Panc1 (cell line): ENCODE measurements around the gene WDR4.

Experiments
- POLR2AphosphoS5 ChIP-seq: IDR thresholded peaks from 2 replicates; pipeline ENCODE4 v1.6.1; 2012; ENCODE audit warnings: mild to moderate bottlenecking, low read depth, low read length, moderate library complexity
- REST ChIP-seq, 2 experiments: IDR thresholded peaks; 2 replicates each; pipeline ENCODE4 v1.6.1; 2011 to 2012; ENCODE audit warnings: low read depth in 2 of 2, control low read depth in 1 of 2, low read length in 1 of 2, mild to moderate bottlenecking in 1 of 2, moderate library complexity in 1 of 2; ENCODE audit not compliant: insufficient read depth in 1 of 2
- SIN3A ChIP-seq: IDR thresholded peaks from 2 replicates; pipeline ENCODE4 v1.6.1; 2012; ENCODE audit warnings: low read depth, mild to moderate bottlenecking, low read length, moderate library complexity, borderline replicate concordance; ENCODE audit not compliant: insufficient read depth
- TCF7L2 ChIP-seq: IDR thresholded peaks from 2 replicates; pipeline ENCODE4 v1.6.1; 2011; ENCODE audit warnings: mild to moderate bottlenecking, low read depth, low read length, inconsistent platforms
- TF ChIP-seq, protein P1 (sequence below): fragments of 450-650 bp; IDR thresholded peaks from 2 replicates; pipeline ENCODE4 v1.5.1; 2017; ENCODE audit warnings: mild to moderate bottlenecking

DNA sequence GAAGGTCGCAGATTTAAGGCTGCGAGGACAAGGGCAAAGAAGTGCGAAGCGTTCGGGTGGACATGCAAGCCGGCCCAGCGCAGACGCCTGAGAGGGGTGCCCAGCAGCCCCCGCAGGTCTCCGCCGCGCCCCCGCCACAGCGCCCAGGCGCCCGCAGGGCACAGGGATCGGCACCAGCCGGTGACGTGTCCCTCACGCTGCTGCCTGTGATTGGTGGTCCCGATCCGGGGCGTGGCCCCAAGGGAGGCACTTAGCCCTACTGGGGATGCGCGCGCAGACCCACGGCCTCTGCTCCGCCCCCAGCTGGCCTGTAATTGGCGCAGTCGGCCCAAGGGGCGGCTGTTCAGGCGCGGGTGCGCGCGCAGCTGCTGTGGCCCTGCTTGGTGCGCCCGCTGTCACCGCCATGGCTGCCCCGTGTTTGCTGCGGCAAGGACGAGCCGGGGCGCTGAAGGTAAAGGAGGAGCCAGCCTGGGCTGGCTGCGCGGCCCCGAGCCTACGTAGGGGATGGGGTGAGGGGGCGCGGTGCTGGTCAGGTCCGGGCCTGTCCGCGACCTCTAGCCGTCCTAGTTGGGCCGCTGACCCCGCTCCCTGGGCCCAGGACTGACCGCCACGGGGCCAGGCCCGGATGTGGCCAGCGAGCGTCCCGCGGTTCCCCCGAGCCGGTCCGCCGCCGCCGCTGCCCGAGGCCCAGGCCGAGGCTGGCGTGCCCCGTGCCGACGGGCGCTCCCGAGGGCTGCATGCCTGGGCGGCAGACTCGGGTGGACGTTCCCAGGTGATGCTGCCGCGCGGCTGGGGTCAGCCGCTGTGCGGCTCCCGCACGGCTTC lies 13.8 kb upstream of the WDR4 start, which contains the start of gene NDUFV3:
- TF ChIP-seq, protein P1, sequence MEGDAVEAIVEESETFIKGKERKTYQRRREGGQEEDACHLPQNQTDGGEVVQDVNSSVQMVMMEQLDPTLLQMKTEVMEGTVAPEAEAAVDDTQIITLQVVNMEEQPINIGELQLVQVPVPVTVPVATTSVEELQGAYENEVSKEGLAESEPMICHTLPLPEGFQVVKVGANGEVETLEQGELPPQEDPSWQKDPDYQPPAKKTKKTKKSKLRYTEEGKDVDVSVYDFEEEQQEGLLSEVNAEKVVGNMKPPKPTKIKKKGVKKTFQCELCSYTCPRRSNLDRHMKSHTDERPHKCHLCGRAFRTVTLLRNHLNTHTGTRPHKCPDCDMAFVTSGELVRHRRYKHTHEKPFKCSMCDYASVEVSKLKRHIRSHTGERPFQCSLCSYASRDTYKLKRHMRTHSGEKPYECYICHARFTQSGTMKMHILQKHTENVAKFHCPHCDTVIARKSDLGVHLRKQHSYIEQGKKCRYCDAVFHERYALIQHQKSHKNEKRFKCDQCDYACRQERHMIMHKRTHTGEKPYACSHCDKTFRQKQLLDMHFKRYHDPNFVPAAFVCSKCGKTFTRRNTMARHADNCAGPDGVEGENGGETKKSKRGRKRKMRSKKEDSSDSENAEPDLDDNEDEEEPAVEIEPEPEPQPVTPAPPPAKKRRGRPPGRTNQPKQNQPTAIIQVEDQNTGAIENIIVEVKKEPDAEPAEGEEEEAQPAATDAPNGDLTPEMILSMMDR = no peak
- TF ChIP-seq POLR2AphosphoS5 = peak; percentile 75
- peak; percentile 28; the same call in 1 of the 2 replicates for TF ChIP-seq SIN3A
- TF ChIP-seq REST (IDR thresholded peaks at IDR 0.05; ENCODE audit: insufficient read depth in 1 of 2, low read depth in 2 of 2, low read length in 1 of 2) = no peak
- no peak for TF ChIP-seq TCF7L2
